KMS-11 (cell line): ENCODE measurements around the gene LIMA1.

Source experiments
- H2AFZ ChIP-seq: fragments of 200-600 bp; sonication (generic); 2 replicates; pipeline ENCODE4 v1.6.1; 2016; ENCODE audit warnings: antibody characterized with exemption, mixed run types, low read depth
- H3K27ac ChIP-seq: fragments of 200-600 bp; sonication (generic); 2 replicates; pipeline ENCODE4 v1.6.1; 2016; ENCODE audit warnings: mild to moderate bottlenecking, mixed run types
- H3K27me3 ChIP-seq: fragments of 200-600 bp; sonication (generic); 2 replicates; pipeline ENCODE4 v1.6.1; 2017; ENCODE audit warnings: mild to moderate bottlenecking, low read depth, mixed run types, moderate library complexity; ENCODE audit not compliant: insufficient read depth
- H3K36me3 ChIP-seq: fragments of 200-600 bp; sonication (generic); 2 replicates; pipeline ENCODE4 v1.6.1; 2017; ENCODE audit warnings: mild to moderate bottlenecking, mixed run types; ENCODE audit not compliant: insufficient read depth
- H3K4me1 ChIP-seq: fragments of 200-600 bp; sonication (generic); 2 replicates; pipeline ENCODE4 v1.6.1; 2016; ENCODE audit warnings: mild to moderate bottlenecking, low read depth, mixed run types; ENCODE audit not compliant: poor library complexity, severe bottlenecking
- H3K4me2 ChIP-seq: fragments of 200-600 bp; sonication (generic); 2 replicates; pipeline ENCODE4 v1.7.0; 2016; ENCODE audit warnings: mild to moderate bottlenecking, mixed run types
- H3K4me3 ChIP-seq: fragments of 200-600 bp; sonication (generic); IDR thresholded peaks from 2 replicates; pipeline ENCODE4 v1.6.1; 2017; ENCODE audit warnings: low read depth, low read length, mixed read lengths; ENCODE audit not compliant: insufficient read depth
- H3K79me2 ChIP-seq: fragments of 200-600 bp; sonication (generic); 2 replicates; pipeline ENCODE4 v1.6.1; 2016; ENCODE audit warnings: low read depth, mixed run types; ENCODE audit not compliant: insufficient read depth
- H3K9ac ChIP-seq: fragments of 200-600 bp; sonication (generic); 2 replicates; pipeline ENCODE4 v1.6.1; 2016; ENCODE audit warnings: mild to moderate bottlenecking, mixed run types
- H4K20me1 ChIP-seq: fragments of 200-600 bp; sonication (generic); 2 replicates; pipeline ENCODE4 v1.6.1; 2016; ENCODE audit warnings: mild to moderate bottlenecking, mixed run types; ENCODE audit not compliant: insufficient read depth
- TF ChIP-seq, protein P1 (sequence below): fragments of 200-600 bp; sonication (generic); conservative IDR thresholded peaks from 2 replicates; pipeline ENCODE4 v1.6.1; 2017; ENCODE audit warnings: low read depth, mild to moderate bottlenecking, antibody characterized with exemption, low read length, moderate library complexity, mixed read lengths

The LIMA1 gene

DNA sequence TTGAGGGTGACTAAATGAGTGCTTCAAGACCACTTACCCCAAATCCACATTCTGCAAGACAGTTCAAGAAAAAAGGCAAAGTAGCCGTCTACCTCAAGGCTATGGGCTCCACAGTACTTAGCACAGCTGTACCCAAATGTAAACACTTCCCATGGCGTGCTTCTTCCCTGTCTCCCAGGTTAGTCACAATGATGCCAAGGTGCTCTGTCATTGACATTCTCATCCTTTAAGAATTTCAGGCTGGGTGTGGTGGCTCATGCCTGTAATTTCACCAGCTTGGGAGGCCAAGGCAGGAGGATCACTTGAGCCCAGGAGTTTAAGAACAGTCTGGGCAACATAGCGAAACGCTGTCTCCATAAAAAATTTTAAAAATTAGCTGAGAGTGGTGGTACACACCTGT is 64.9 kb downstream of the LIMA1 start:
- Histone ChIP-seq H3K4me2 (no peak overlapping the region), H3K36me3 (no peaks in the 10 kb centered on the region), H3K4me1 (peaks cover 40% of the 10 kb centered on the region), H3K4me3 (no peak overlapping the region), H3K27ac (no peak overlapping the region), H4K20me1 (no peaks in the 10 kb centered on the region), H3K27me3 (no peaks in the 10 kb centered on the region), H3K9ac (no peak overlapping the region), H3K79me2 (no peaks in the 10 kb centered on the region), H2AFZ (no peak overlapping the region)
- TF ChIP-seq, protein P1, sequence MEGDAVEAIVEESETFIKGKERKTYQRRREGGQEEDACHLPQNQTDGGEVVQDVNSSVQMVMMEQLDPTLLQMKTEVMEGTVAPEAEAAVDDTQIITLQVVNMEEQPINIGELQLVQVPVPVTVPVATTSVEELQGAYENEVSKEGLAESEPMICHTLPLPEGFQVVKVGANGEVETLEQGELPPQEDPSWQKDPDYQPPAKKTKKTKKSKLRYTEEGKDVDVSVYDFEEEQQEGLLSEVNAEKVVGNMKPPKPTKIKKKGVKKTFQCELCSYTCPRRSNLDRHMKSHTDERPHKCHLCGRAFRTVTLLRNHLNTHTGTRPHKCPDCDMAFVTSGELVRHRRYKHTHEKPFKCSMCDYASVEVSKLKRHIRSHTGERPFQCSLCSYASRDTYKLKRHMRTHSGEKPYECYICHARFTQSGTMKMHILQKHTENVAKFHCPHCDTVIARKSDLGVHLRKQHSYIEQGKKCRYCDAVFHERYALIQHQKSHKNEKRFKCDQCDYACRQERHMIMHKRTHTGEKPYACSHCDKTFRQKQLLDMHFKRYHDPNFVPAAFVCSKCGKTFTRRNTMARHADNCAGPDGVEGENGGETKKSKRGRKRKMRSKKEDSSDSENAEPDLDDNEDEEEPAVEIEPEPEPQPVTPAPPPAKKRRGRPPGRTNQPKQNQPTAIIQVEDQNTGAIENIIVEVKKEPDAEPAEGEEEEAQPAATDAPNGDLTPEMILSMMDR, result no peak

DNA sequence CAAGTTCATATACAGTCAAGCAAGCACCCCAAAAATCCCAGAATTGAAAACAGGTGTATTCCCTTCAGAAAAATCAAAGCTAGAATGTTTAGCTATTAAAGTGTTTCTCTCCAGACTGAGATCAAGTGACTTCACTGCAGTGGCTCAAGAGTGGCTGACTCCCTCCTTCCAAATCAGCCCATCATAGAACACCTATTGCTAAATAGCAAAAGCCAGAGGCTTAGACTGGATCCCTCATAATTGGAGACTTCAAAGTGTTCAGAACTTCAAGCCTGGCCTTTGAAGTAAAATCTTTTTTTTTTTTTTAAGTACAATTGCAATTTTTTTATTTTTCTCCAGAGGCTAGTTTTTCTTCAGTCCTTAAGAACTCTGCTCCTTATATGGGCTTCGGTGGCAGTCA is 66.1 kb downstream of the LIMA1 start:
- TF ChIP-seq, protein P1, result no peak
- Histone ChIP-seq H2AFZ (no peak overlapping the region), H3K4me2 (no peak overlapping the region), H4K20me1 (no peaks in the 10 kb centered on the region), H3K79me2 (no peaks in the 10 kb centered on the region), H3K4me1 (peaks cover 28% of the 10 kb centered on the region), H3K4me3 (no peak overlapping the region), H3K27ac (no peak overlapping the region), H3K27me3 (no peaks in the 10 kb centered on the region), H3K9ac (no peak overlapping the region), H3K36me3 (no peaks in the 10 kb centered on the region)

DNA sequence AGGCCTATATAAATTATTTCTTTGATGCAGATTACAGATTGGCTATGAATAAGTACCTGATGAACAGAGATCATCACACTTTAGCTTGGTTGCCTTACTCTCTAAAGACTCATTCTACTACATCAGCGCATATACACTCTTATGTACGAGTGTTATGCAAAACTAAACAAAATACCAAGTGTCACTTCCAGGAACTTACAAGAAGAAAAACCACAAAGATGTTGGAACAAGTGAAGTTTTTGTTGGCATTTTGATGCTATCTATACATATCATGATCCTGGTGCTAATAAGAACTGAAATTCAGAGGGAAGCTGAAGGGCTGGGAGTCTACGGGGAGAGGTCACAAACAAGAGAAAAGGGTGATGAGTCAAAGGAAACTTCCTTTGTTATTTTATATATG is 68.3 kb downstream of the LIMA1 start:
- Histone ChIP-seq H3K9ac (no peak overlapping the region), H4K20me1 (no peaks in the 10 kb centered on the region), H3K4me3 (no peak overlapping the region), H2AFZ (no peak overlapping the region), H3K36me3 (no peaks in the 10 kb centered on the region), H3K79me2 (no peaks in the 10 kb centered on the region), H3K4me2 (no peak overlapping the region), H3K27me3 (no peaks in the 10 kb centered on the region), H3K27ac (no peak overlapping the region), H3K4me1 (peaks cover 6% of the 10 kb centered on the region)
- TF ChIP-seq, protein P1, result no peak

DNA sequence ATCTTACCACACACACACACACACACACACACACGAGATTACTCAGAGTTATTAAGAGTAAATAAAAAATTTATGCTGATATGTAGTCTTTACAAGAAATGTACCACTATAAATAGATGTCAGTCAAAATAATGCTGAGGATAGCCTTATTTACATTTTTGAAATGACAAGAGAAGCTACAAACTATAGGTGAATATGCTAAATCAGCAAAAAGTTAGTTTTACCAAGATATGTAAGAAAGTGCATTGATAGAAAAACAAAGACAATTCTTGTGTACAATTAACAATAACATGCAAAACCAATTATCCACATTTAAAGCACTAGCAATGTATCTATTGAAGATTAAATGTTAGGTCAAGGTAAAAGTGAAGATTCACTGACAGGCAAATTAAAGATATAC is 69.3 kb downstream of the LIMA1 start:
- TF ChIP-seq, protein P1, result no peak
- Histone ChIP-seq H3K4me2 (no peak overlapping the region), H3K27ac (no peak overlapping the region), H4K20me1 (no peaks in the 10 kb centered on the region), H3K4me3 (no peak overlapping the region), H3K4me1 (peaks cover 8% of the 10 kb centered on the region), H3K36me3 (no peaks in the 10 kb centered on the region), H3K27me3 (no peaks in the 10 kb centered on the region), H3K9ac (no peak overlapping the region), H2AFZ (no peak overlapping the region), H3K79me2 (no peaks in the 10 kb centered on the region)
